A673 (cell line): ENCODE data around the gene CYP1A1. TPM values are rescaled to one million over a fixed set of nuclear protein-coding genes. Genes with fewer than 3 reads are reported as not detected.
A peak's percentile ranks its signal among the peaks of the same experiment; 100 is the strongest.

ENCODE experiments used
- BruUV-seq: library from RNA; stranded (reverse); fragments of 400-500 nt; replicated peaks from 2 replicates; lab custom pipeline; 2021; lab: Mats Ljungman, UMichigan
- CTCF ChIA-PET: fragments of 300-600 bp; sonication (Branson Sonifier 250); formaldehyde crosslinking; loops from one replicate; lab custom pipeline; 2022; ENCODE audit warnings: antibody characterized with exemption; lab: Charles Lee
- POLR2A ChIA-PET: fragments of 300-600 bp; sonication (Branson Sonifier 250); formaldehyde crosslinking; loops from one replicate; lab custom pipeline; 2022; ENCODE audit warnings: antibody characterized with exemption; ENCODE audit not compliant: low non-redundant PET; lab: Charles Lee
- DNase-seq: peaks from one replicate; pipeline ENCODE4 v3.0.0-alpha.2; 2015; ENCODE audit warnings: low spot score
- H3K27ac ChIP-seq: fragments of 200-600 bp; sonication (generic); 2 replicates; pipeline ENCODE4 v1.5.1; 2016; ENCODE audit warnings: mixed run types, low read depth, mild to moderate bottlenecking, mixed read lengths, antibody characterized with exemption, low read length; ENCODE audit not compliant: poor library complexity, severe bottlenecking
- H3K27me3 ChIP-seq: fragments of 200-600 bp; sonication (generic); replicated peaks from 2 replicates; pipeline ENCODE4 v1.6.1; 2017; ENCODE audit warnings: mixed run types, low read depth, mild to moderate bottlenecking, mixed read lengths, antibody characterized with exemption, low read length; ENCODE audit not compliant: insufficient read depth, poor library complexity
- H3K36me3 ChIP-seq: fragments of 200-600 bp; sonication (generic); 2 replicates; pipeline ENCODE4 v1.6.1; 2016; ENCODE audit warnings: mixed run types, mild to moderate bottlenecking, mixed read lengths, antibody characterized with exemption, low read length; ENCODE audit not compliant: insufficient read depth, poor library complexity, severe bottlenecking
- H3K4me1 ChIP-seq: fragments of 200-600 bp; sonication (generic); 2 replicates; pipeline ENCODE4 v1.6.1; 2017; ENCODE audit warnings: mixed run types, mild to moderate bottlenecking, mixed read lengths, antibody characterized with exemption, low read length; ENCODE audit not compliant: insufficient read depth, poor library complexity, severe bottlenecking
- H3K4me3 ChIP-seq: fragments of 200-600 bp; sonication (generic); 2 replicates; pipeline ENCODE4 v1.5.1; 2016; ENCODE audit warnings: low read depth, mixed run types, mild to moderate bottlenecking, mixed read lengths, low read length; ENCODE audit not compliant: poor library complexity, severe bottlenecking
- H3K9me3 ChIP-seq: fragments of 200-600 bp; sonication (generic); 2 replicates; pipeline ENCODE4 v1.6.1; 2016; ENCODE audit warnings: mixed run types, low read depth, mild to moderate bottlenecking, mixed read lengths, antibody characterized with exemption, low read length; ENCODE audit not compliant: poor library complexity, severe bottlenecking
- CTCF ChIP-seq: fragments of 300-800, 200-600 bp; sonication (generic); conservative IDR thresholded peaks from 2 replicates; pipeline ENCODE4 v1.5.1; 2017; ENCODE audit warnings: low read depth, mild to moderate bottlenecking, antibody characterized with exemption, low read length, moderate library complexity, mixed read lengths
- EZH2 ChIP-seq: fragments of 200-600 bp; sonication (generic); IDR thresholded peaks from 2 replicates; pipeline ENCODE4 v1.6.1; 2017; ENCODE audit warnings: borderline replicate concordance, low read depth, mild to moderate bottlenecking, mixed read lengths, antibody characterized with exemption, low read length; ENCODE audit not compliant: poor library complexity, severe bottlenecking
- intact Hi-C: fragments of 100-400 bp; cut with micrococcal nuclease; formaldehyde crosslinking; loops from one replicate; pipeline ENCODE4 v1.10.0; 2022; ENCODE audit not compliant: unreplicated experiment
- total RNA-seq: library from RNA; stranded (reverse); gene quantifications from 2 replicates; pipeline ENCODE4 v1.2.3, GENCODE V29; 2021

Gene CYP1A1
- total RNA-seq, 1 experiment from 2014 or later = 0.62 TPM

DNA sequence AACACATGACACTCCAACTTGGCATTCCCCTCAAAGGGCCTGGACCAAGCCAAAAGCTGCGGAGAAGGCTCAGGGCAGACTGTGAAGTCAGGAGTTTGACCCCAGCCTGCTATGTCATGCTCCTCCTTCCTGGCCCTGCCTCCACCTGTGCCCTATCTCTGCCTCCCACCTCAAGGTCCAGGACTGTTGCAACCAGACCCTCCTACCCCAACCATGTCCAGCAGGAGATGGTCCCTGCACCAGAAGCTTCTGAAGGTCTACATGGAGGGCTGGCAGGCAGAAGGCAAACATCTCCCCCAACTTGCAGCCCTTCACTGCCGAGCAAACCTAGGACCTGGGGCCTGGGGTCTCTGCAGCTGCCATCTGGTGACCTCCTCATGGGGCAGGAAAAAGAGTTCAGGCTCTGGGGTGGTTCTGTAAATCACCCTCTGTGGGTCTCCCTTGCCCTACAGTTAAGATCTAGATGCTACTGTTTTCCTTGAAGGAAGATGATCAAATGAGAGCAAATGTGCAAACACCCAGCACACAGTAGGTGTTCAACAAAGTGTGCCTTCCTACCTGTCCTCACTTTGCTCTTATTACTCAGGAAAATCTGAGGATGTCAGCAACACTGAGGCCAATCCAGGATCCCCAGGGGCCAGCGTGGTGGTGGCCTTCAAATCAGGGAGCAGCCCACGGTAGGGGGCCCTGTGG is 45.0 kb upstream of the CYP1A1 start:
- POLR2A ChIA-PET = no interaction called here
- no peaks in the 10 kb centered on the region for H3K27me3 ChIP-seq
- no peak overlapping the region for H3K4me3 ChIP-seq
- TF ChIP-seq EZH2 = no peak
- no peak for TF ChIP-seq CTCF
- no peaks in the 10 kb centered on the region for H3K36me3 ChIP-seq
- H3K9me3 ChIP-seq = no peaks in the 10 kb centered on the region
- peaks cover 15% of the 10 kb centered on the region for H3K4me1 ChIP-seq
- CTCF ChIA-PET = interaction anchor here (0.6 to 5.0 kb wide), 22 partner anchors 9 to 1572 kb away, joined by 3 to 119 read pairs (median 4); partner anchors contain the start of genes CSK, CYP1A2, MPI and PPCDC
- DNase-seq = no peak
- no peak overlapping the region for H3K27ac ChIP-seq
- BruUV-seq = no TSS peak
- intact Hi-C loops = loop anchor here (5.0 to 10.0 kb wide), 3 partner anchors 67 to 434 kb away; partner anchors contain the start of gene C15orf39

DNA sequence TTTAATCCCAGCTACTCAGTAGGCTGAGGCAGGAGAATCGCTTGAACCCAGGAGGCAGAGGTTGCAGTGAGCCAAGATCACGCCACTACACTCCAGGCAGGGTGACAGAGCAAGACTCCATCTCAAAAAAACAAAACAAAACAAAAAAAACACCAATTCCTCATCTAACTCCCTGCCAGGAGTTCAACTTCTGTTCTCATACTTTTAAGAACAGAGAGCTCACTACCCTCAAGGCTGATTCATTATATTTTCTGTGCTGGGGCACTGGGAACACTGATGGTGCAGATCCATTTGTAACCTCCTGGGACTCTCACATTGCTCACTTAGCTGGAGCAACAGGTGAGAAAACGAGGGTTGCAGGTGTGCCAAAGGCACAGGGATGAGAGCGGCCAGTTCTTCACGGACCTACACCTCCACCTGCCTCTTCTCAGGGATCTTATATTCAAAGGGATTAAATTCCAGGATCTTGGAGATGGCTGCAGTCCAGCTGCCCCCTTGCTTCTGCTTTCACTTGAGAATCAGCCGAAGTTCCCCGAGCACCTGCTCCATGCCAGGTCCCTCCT is 44.2 kb upstream of the CYP1A1 start:
- ChIA-PET POLR2A (no interaction called here), CTCF (interaction anchor here (0.6 to 5.0 kb wide), 19 partner anchors 8 to 862 kb away, joined by 3 to 119 read pairs (median 5); partner anchors contain the start of genes ARID3B, CLK3 and CSK)
- Histone ChIP-seq H3K36me3 (no peaks in the 10 kb centered on the region), H3K9me3 (no peaks in the 10 kb centered on the region), H3K4me1 (peaks cover 15% of the 10 kb centered on the region), H3K4me3 (no peak overlapping the region), H3K27me3 (no peaks in the 10 kb centered on the region), H3K27ac (no peak overlapping the region)
- TF ChIP-seq EZH2 (no peak), CTCF (no peak)
- no peak for DNase-seq
- BruUV-seq = no TSS peak
- intact Hi-C loops = loop anchor here (5.0 to 10.0 kb wide), 3 partner anchors 68 to 435 kb away; partner anchors contain the start of gene C15orf39

- Histone ChIP-seq H3K36me3 (no peaks in the 10 kb centered on the region), H3K4me3 (no peak overlapping the region), H3K9me3 (no peaks in the 10 kb centered on the region), H3K4me1 (peaks cover 10% of the 10 kb centered on the region), H3K27ac (no peak overlapping the region), H3K27me3 (no peaks in the 10 kb centered on the region)
- intact Hi-C loops = loop anchor here (1.0 kb wide), 1 partner anchor 134 kb away; no protein-coding TSS in a partner anchor
- ChIA-PET CTCF (interaction anchor here (0.6 to 5.0 kb wide), 21 partner anchors 8 to 430 kb away, joined by 3 to 119 read pairs (median 4); partner anchors contain the start of genes ARID3B, CLK3, CSK and RPP25), POLR2A (interaction anchor here (0.6 kb wide), 3 partner anchors 8 to 99 kb away, joined by 3 to 5 read pairs (median 3); no protein-coding TSS in a partner anchor)
- TF ChIP-seq EZH2 = no peak
- TF ChIP-seq CTCF = peak; percentile 89
- peak; percentile 78 for DNase-seq
- no TSS peak for BruUV-seq
Measured at GRCh38 chr15:74768771-74769342, 43.5 kb upstream of the CYP1A1 start.
